GM23248 (cell line): ENCODE data around the gene APEH. TPM values are rescaled to one million over a fixed set of nuclear protein-coding genes. Genes with fewer than 3 reads are reported as not detected.

Source experiments
- DNase-seq: peaks from one replicate; pipeline ENCODE4 v3.0.0-alpha.2; 2015
- H2AFZ ChIP-seq: fragments of 200-600 bp; sonication (generic); 2 replicates; pipeline ENCODE4 v1.6.1; 2016; ENCODE audit warnings: antibody characterized with exemption
- H3F3A ChIP-seq: fragments of 200-600 bp; sonication (generic); 2 replicates; pipeline ENCODE4 v1.6.1; 2016; ENCODE audit warnings: mild to moderate bottlenecking, antibody characterized with exemption, mixed run types; ENCODE audit not compliant: insufficient read depth
- H3K27ac ChIP-seq: fragments of 200-600 bp; sonication (generic); 2 replicates; pipeline ENCODE4 v1.5.1; 2016; ENCODE audit warnings: mild to moderate bottlenecking
- H3K27me3 ChIP-seq: fragments of 200-600 bp; sonication (generic); replicated peaks from 2 replicates; pipeline ENCODE4 v1.6.1; 2016; ENCODE audit warnings: mild to moderate bottlenecking; ENCODE audit not compliant: insufficient read depth
- H3K36me3 ChIP-seq: fragments of 200-600 bp; sonication (generic); 2 replicates; pipeline ENCODE4 v1.6.1; 2016; ENCODE audit warnings: low read depth, mild to moderate bottlenecking
- H3K4me1 ChIP-seq: fragments of 200-600 bp; sonication (generic); 2 replicates; pipeline ENCODE4 v1.6.1; 2016; ENCODE audit warnings: mild to moderate bottlenecking; ENCODE audit not compliant: insufficient read depth
- H3K4me2 ChIP-seq: fragments of 200-600 bp; sonication (generic); one replicate; pipeline ENCODE4 v1.6.1; 2016; ENCODE audit warnings: mild to moderate bottlenecking; ENCODE audit not compliant: unreplicated experiment
- H3K4me3 ChIP-seq: fragments of 200-600 bp; sonication (generic); 2 replicates; pipeline ENCODE4 v1.5.1; 2016; ENCODE audit warnings: mild to moderate bottlenecking
- H3K79me2 ChIP-seq: fragments of 200-600 bp; sonication (generic); 2 replicates; pipeline ENCODE4 v1.6.1; 2016; ENCODE audit warnings: mild to moderate bottlenecking; ENCODE audit not compliant: insufficient read depth
- H3K9ac ChIP-seq: fragments of 200-600 bp; sonication (generic); 2 replicates; pipeline ENCODE4 v1.6.1; 2016; ENCODE audit warnings: mild to moderate bottlenecking
- H3K9me2 ChIP-seq: fragments of 200-600 bp; sonication (generic); 2 replicates; pipeline ENCODE4 v1.6.1; 2016; ENCODE audit warnings: mixed run types, mild to moderate bottlenecking, moderate library complexity; ENCODE audit not compliant: insufficient read depth
- H3K9me3 ChIP-seq: fragments of 200-600 bp; sonication (generic); one replicate; pipeline ENCODE4 v1.6.1; 2017; ENCODE audit warnings: low read depth
- H4K20me1 ChIP-seq: fragments of 200-600 bp; sonication (generic); 2 replicates; pipeline ENCODE4 v1.6.0; 2016; ENCODE audit not compliant: insufficient read depth
- EZH2 ChIP-seq: fragments of 200-600 bp; sonication (generic); IDR thresholded peaks from 2 replicates; pipeline ENCODE4 v1.6.1; 2018; ENCODE audit warnings: antibody characterized with exemption, mild to moderate bottlenecking; ENCODE audit not compliant: insufficient read depth, poor library complexity, severe bottlenecking
- EZH2phosphoT487 ChIP-seq: fragments of 200-600 bp; sonication (generic); IDR thresholded peaks from 2 replicates; pipeline ENCODE4 v1.6.1; 2018; ENCODE audit warnings: antibody characterized with exemption, moderate library complexity, mild to moderate bottlenecking, low read depth; ENCODE audit not compliant: insufficient read depth
- WGBS, 2 experiments: methylation state at CpG; one replicate each; pipeline ENCODE4 v1.1.6; 2015 to 2017; ENCODE audit warnings: low lambda C conversion rate in 2 of 2, low coverage in 1 of 2; ENCODE audit errors: missing lambda C conversion rate in 2 of 2; 5-methylcytosine and 5-hydroxymethylcytosine counted together
- in situ Hi-C: fragments of 300-500 bp; cut with MboI; formaldehyde crosslinking; loops from 2 replicates; pipeline ENCODE4 v1.15.0; 2020
- polyA plus RNA-seq: library from polyadenylated mRNA; unstranded; fragments of >200 nt; fragmentation: Nextera tagmentation; extraction: Ambion mirVana; gene quantifications from 2 replicates; pipeline ENCODE4 v1.2.1, GENCODE V29; 2016
- total RNA-seq: library from RNA; depleted of rRNA; stranded (reverse); fragments of >200 nt; shearing (Covaris generic); gene quantifications from 2 replicates; pipeline ENCODE4 v1.2.3, GENCODE V29; 2014

Gene APEH
- total and polyA plus RNA-seq, 2 experiments from 2014 or later = 89.1 to 108 TPM

GRCh38 chr3:49641292-49641691 is 32.9 kb upstream of the APEH start:
- no peaks in the 10 kb centered on the region for H3K9me3 ChIP-seq
- H2AFZ ChIP-seq = no peak overlapping the region
- H3K79me2 ChIP-seq = no peaks in the 10 kb centered on the region
- H3K27me3 ChIP-seq = 0 out of 2 replicates have a peak, but pooled peaks cover 6% of the 10 kb centered on the region
- H3K4me2 ChIP-seq = no peak overlapping the region
- no peaks in the 10 kb centered on the region for H3F3A ChIP-seq
- DNase-seq = no peak
- no peak overlapping the region for H3K9ac ChIP-seq
- no peak overlapping the region for H3K4me3 ChIP-seq
- no peaks in the 10 kb centered on the region for H3K4me1 ChIP-seq
- no peaks in the 10 kb centered on the region for H3K36me3 ChIP-seq
- H3K27ac ChIP-seq = no peak overlapping the region
- no peak for TF ChIP-seq EZH2phosphoT487
- no peak for TF ChIP-seq EZH2
- WGBS, 2 experiments = 49 to 53% methylated on average over 7 of the region's 7 CpGs
- H4K20me1 ChIP-seq = no peaks in the 10 kb centered on the region
- H3K9me2 ChIP-seq = no peaks in the 10 kb centered on the region
- in situ Hi-C loops = no loop called here

- Histone ChIP-seq H3K4me2 (no peak overlapping the region), H2AFZ (no peak overlapping the region), H3K4me1 (no peaks in the 10 kb centered on the region), H3K4me3 (no peak overlapping the region), H3K27ac (no peak overlapping the region), H3F3A (no peaks in the 10 kb centered on the region), H3K36me3 (no peaks in the 10 kb centered on the region), H4K20me1 (no peaks in the 10 kb centered on the region), H3K79me2 (no peaks in the 10 kb centered on the region), H3K27me3 (0 out of 2 replicates have a peak, but pooled peaks cover 6% of the 10 kb centered on the region), H3K9me3 (no peaks in the 10 kb centered on the region), H3K9ac (no peak overlapping the region), H3K9me2 (no peaks in the 10 kb centered on the region)
- 67 to 68% methylated on average over 14 of the region's 14 CpGs for WGBS, 2 experiments
- in situ Hi-C loops = no loop called here
- no peak for TF ChIP-seq EZH2phosphoT487
- TF ChIP-seq EZH2 = no peak
- no peak for DNase-seq
These were observed 32.0 kb upstream of the APEH start for GRCh38 chr3:49641921-49642707.

GRCh38 chr3:49642708-49643145 is 31.4 kb upstream of the APEH start:
- H2AFZ ChIP-seq = no peak overlapping the region
- H3K9me3 ChIP-seq = no peaks in the 10 kb centered on the region
- no peak overlapping the region for H3K9ac ChIP-seq
- H3K9me2 ChIP-seq = no peaks in the 10 kb centered on the region
- DNase-seq = no peak
- in situ Hi-C loops = no loop called here
- H3K36me3 ChIP-seq = no peaks in the 10 kb centered on the region
- no peaks in the 10 kb centered on the region for H3K4me1 ChIP-seq
- H3K4me2 ChIP-seq = no peak overlapping the region
- no peaks in the 10 kb centered on the region for H4K20me1 ChIP-seq
- H3K79me2 ChIP-seq = no peaks in the 10 kb centered on the region
- 0 out of 2 replicates have a peak, but pooled peaks cover 6% of the 10 kb centered on the region for H3K27me3 ChIP-seq
- H3K27ac ChIP-seq = no peak overlapping the region
- WGBS, 2 experiments = 62 to 64% methylated on average over 9 of the region's 9 CpGs
- no peaks in the 10 kb centered on the region for H3F3A ChIP-seq
- TF ChIP-seq EZH2phosphoT487 (no peak), EZH2 (no peak)
- no peak overlapping the region for H3K4me3 ChIP-seq

GRCh38 chr3:49644684-49645083 is 29.5 kb upstream of the APEH start:
- in situ Hi-C loops = no loop called here
- DNase-seq = no peak
- 53 to 54% methylated on average over 8 of the region's 8 CpGs for WGBS, 2 experiments

More at GRCh38 chr3:49644684-49645083, 29.5 kb upstream of the APEH start:
- no peaks in the 10 kb centered on the region for H3K79me2 ChIP-seq
- H4K20me1 ChIP-seq = no peaks in the 10 kb centered on the region
- no peak overlapping the region for H3K9ac ChIP-seq
- H3K4me3 ChIP-seq = no peak overlapping the region
- H3K27me3 ChIP-seq = 0 out of 2 replicates have a peak, but pooled peaks cover 6% of the 10 kb centered on the region
- H3K4me2 ChIP-seq = no peak overlapping the region
- H3K4me1 ChIP-seq = no peaks in the 10 kb centered on the region
- no peak overlapping the region for H3K27ac ChIP-seq
- no peaks in the 10 kb centered on the region for H3K36me3 ChIP-seq
- no peak overlapping the region for H2AFZ ChIP-seq
- H3K9me3 ChIP-seq = no peaks in the 10 kb centered on the region
- H3K9me2 ChIP-seq = no peaks in the 10 kb centered on the region
- no peaks in the 10 kb centered on the region for H3F3A ChIP-seq
- no peak for TF ChIP-seq EZH2phosphoT487
- no peak for TF ChIP-seq EZH2
